ENCODE measurements around the gene PROK1. TPM values are rescaled to one million over a fixed set of nuclear protein-coding genes. Genes with fewer than 3 reads are reported as not detected.

The PROK1 gene
- total RNA-seq, 2 experiments from 2014 or later: not detected

DNA sequence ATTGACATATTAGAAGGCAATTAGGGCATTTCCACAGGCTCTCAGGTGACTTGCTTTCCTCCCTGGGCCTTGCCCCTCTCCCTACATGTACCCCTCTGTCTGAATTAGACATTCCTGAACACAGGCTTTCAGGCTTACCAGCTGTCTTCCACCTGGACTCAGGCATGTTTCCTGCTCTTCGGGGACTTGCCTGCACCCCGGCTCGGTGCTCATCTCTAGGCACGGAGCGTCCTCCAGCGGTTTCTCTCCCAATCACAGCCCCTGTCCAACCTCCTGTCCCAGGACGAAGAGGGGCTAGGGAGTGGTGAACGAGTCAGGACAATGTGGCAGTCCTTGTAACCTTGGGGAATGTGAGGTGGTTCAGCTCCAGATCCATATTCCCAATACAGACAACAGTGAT, 4.2 kb downstream of the PROK1 start:
- CTCF ChIA-PET: interaction anchor here (1.0 to 3.6 kb wide), 4 partner anchors 41 to 247 kb away, joined by 3 to 18 read pairs (median 6); no protein-coding TSS in a partner anchor
- Mint-ChIP-seq H3K27ac (no peak overlapping the region), H3K27me3 (peaks cover 6% of the 10 kb centered on the region), H3K4me3 (no peak overlapping the region), H3K9me3 (no peaks in the 10 kb centered on the region), H3K4me1 (ENCODE audit: low read depth) (no peaks in the 10 kb centered on the region), H3K36me3 (no peaks in the 10 kb centered on the region)
- DNase-seq: no peak
- intact Hi-C loops (cut with micrococcal nuclease): no loop called here
- POLR2A ChIA-PET: no interaction called here

GRCh38 chr1:110457206-110457605, 6.3 kb downstream of the PROK1 start:
- H3K27ac Mint-ChIP-seq: no peak overlapping the region
- no peak for DNase-seq
- POLR2A ChIA-PET: no interaction called here
- H3K4me1 Mint-ChIP-seq (ENCODE audit: low read depth): no peaks in the 10 kb centered on the region
- peaks cover 2% of the 10 kb centered on the region for H3K27me3 Mint-ChIP-seq
- intact Hi-C loops (cut with micrococcal nuclease): no loop called here
- H3K4me3 Mint-ChIP-seq: no peak overlapping the region
- no peaks in the 10 kb centered on the region for H3K36me3 Mint-ChIP-seq
- CTCF ChIA-PET: interaction anchor here (1.8 to 4.7 kb wide), 2 partner anchors 39 to 44 kb away, joined by 6 to 152 read pairs; partner anchors contain the start of gene LAMTOR5
- no peaks in the 10 kb centered on the region for H3K9me3 Mint-ChIP-seq

DNA sequence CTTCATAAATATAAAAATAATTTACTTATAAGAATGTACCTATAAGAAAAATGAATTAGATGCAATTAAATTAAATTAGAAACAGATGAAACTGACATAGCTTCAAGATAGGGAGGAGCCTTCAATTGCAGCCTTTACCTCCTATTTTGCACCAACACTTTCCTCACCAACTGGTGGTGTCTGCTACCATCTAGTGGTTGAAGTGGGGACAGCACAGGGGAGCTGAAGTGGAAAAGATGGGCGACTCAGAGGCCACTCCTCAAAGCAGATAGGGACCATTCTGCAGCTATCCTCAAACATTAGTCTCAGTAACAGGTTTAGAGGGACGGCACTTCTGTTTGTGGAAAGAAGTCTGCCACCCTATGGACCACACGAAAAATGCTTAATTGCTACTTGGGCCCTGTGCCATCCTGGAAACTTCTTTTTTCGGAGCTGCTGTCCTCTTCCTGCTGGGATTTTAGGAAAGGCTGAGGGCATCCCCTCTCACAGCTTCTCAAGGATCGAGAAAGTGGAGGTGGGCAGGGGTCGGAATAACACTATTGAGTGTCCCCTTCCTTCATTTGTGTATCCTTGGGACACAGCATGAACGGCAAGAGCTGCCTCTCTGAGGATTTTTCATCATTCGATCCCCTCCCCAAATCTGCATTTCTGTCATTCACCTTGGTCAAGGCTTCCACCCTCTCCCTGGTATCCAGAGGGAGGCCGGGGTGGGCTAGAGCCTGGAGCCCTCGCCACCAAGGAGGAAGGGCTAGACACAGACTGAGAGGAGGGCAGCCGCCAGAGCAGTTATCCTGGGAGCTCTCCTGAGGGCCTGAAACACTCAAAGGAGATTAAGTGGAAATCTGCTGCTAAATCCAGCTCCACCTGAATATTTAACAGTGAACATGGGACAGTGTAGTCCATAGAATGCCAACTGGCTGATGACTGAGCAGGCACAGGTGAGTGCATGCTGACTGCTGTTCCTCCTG, 9.6 kb downstream of the PROK1 start:
- CTCF ChIA-PET: interaction anchor here (0.6 to 4.7 kb wide), 73 partner anchors 8 to 821 kb away, joined by 3 to 152 read pairs (median 4); partner anchors contain the start of genes KCNC4, LAMTOR5, RBM15 and STRIP1
- Mint-ChIP-seq H3K27me3 (no peaks in the 10 kb centered on the region), H3K4me3 (no peak overlapping the region), H3K36me3 (no peaks in the 10 kb centered on the region), H3K27ac (no peak overlapping the region), H3K9me3 (no peaks in the 10 kb centered on the region), H3K4me1 (ENCODE audit: low read depth) (no peaks in the 10 kb centered on the region)
- DNase-seq: peak; percentile 88
- POLR2A ChIA-PET: interaction anchor here (0.6 to 1.6 kb wide), 5 partner anchors 48 to 264 kb away, joined by 3 to 7 read pairs (median 3); no protein-coding TSS in a partner anchor
- intact Hi-C loops (cut with micrococcal nuclease): loop anchor here (1.0 to 10.0 kb wide), 6 partner anchors 37 to 263 kb away; no protein-coding TSS in a partner anchor

GRCh38 chr1:110462093-110462492, 11.1 kb downstream of the PROK1 start:
- H3K27me3 Mint-ChIP-seq: no peaks in the 10 kb centered on the region
- intact Hi-C loops (cut with micrococcal nuclease): loop anchor here (5.0 to 10.0 kb wide), 2 partner anchors 35 to 147 kb away; no protein-coding TSS in a partner anchor
- DNase-seq: no peak
- no peak overlapping the region for H3K27ac Mint-ChIP-seq
- CTCF ChIA-PET: interaction anchor here (1.2 to 4.8 kb wide), 5 partner anchors 34 to 265 kb away, joined by 3 to 98 read pairs (median 26); partner anchors contain the start of gene KCNC4
- no peaks in the 10 kb centered on the region for H3K9me3 Mint-ChIP-seq
- H3K4me3 Mint-ChIP-seq: no peak overlapping the region
- POLR2A ChIA-PET: no interaction called here
- no peaks in the 10 kb centered on the region for H3K36me3 Mint-ChIP-seq
- H3K4me1 Mint-ChIP-seq (ENCODE audit: low read depth): no peaks in the 10 kb centered on the region

GRCh38 chr1:110462964-110463363, 12.0 kb downstream of the PROK1 start:
- H3K4me1 Mint-ChIP-seq (ENCODE audit: low read depth): no peaks in the 10 kb centered on the region
- POLR2A ChIA-PET: no interaction called here
- intact Hi-C loops (cut with micrococcal nuclease): loop anchor here (5.0 to 10.0 kb wide), 2 partner anchors 34 to 148 kb away; no protein-coding TSS in a partner anchor

DNA sequence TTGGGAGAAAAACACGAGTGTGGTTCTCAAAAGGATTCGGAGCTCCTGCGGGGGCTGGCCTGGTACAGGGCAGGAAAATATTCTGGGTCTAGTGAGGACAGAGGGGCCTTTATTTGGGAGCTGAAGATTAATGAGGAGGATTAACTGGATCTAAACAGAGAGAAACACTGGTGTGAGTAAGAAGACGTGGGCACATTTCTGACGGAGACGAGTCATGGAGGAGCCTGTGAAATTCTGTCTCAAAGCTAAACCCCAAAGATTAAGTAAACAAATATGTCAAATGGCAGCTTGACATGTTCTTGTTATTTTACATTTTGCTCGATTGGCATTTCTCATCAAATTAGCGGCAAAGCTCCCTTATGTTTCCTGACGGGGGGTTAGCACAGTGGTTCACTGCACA, 12.8 kb downstream of the PROK1 start:
- Mint-ChIP-seq H3K4me3 (no peak overlapping the region), H3K27me3 (no peaks in the 10 kb centered on the region), H3K27ac (no peak overlapping the region), H3K4me1 (ENCODE audit: low read depth) (no peaks in the 10 kb centered on the region), H3K36me3 (no peaks in the 10 kb centered on the region), H3K9me3 (no peaks in the 10 kb centered on the region)
- POLR2A ChIA-PET: no interaction called here
- DNase-seq: no peak
- intact Hi-C loops (cut with micrococcal nuclease): loop anchor here (5.0 to 10.0 kb wide), 2 partner anchors 34 to 149 kb away; no protein-coding TSS in a partner anchor
- CTCF ChIA-PET: interaction anchor here (1.0 to 4.8 kb wide), 8 partner anchors 32 to 267 kb away, joined by 3 to 29 read pairs (median 12); no protein-coding TSS in a partner anchor

More at GRCh38 chr1:110462964-110463363, 12.0 kb downstream of the PROK1 start:
- Mint-ChIP-seq H3K36me3 (no peaks in the 10 kb centered on the region), H3K27me3 (no peaks in the 10 kb centered on the region), H3K27ac (no peak overlapping the region), H3K9me3 (no peaks in the 10 kb centered on the region), H3K4me3 (no peak overlapping the region)
- CTCF ChIA-PET: interaction anchor here (1.2 to 4.8 kb wide), 7 partner anchors 33 to 266 kb away, joined by 3 to 29 read pairs (median 15); no protein-coding TSS in a partner anchor
- DNase-seq: no peak

- H3K9me3 Mint-ChIP-seq: no peaks in the 10 kb centered on the region
- CTCF ChIA-PET: interaction anchor here (1.0 to 4.8 kb wide), 7 partner anchors 32 to 267 kb away, joined by 3 to 29 read pairs (median 9); no protein-coding TSS in a partner anchor
These were observed 13.4 kb downstream of the PROK1 start for GRCh38 chr1:110464340-110464739.

GRCh38 chr1:110465038-110465813, 14.3 kb downstream of the PROK1 start:
- Mint-ChIP-seq H3K4me3 (no peak overlapping the region), H3K27ac (no peak overlapping the region), H3K4me1 (ENCODE audit: low read depth) (no peaks in the 10 kb centered on the region), H3K36me3 (no peaks in the 10 kb centered on the region), H3K9me3 (no peaks in the 10 kb centered on the region), H3K27me3 (no peaks in the 10 kb centered on the region)
- POLR2A ChIA-PET: no interaction called here
- intact Hi-C loops (cut with micrococcal nuclease): loop anchor here (10.0 kb wide), 1 partner anchor 150 kb away; no protein-coding TSS in a partner anchor
- no peak for DNase-seq
- CTCF ChIA-PET: interaction anchor here (0.8 to 4.8 kb wide), 4 partner anchors 31 to 262 kb away, joined by 4 to 29 read pairs (median 16); no protein-coding TSS in a partner anchor

More at GRCh38 chr1:110464340-110464739, 13.4 kb downstream of the PROK1 start:
- H3K36me3 Mint-ChIP-seq: no peaks in the 10 kb centered on the region
- no peak for DNase-seq
- H3K4me3 Mint-ChIP-seq: no peak overlapping the region
- no peaks in the 10 kb centered on the region for H3K4me1 Mint-ChIP-seq (ENCODE audit: low read depth)
- no peaks in the 10 kb centered on the region for H3K27me3 Mint-ChIP-seq
- no peak overlapping the region for H3K27ac Mint-ChIP-seq
- intact Hi-C loops (cut with micrococcal nuclease): loop anchor here (5.0 to 10.0 kb wide), 2 partner anchors 33 to 150 kb away; no protein-coding TSS in a partner anchor
- POLR2A ChIA-PET: no interaction called here

GRCh38 chr1:110465814-110466380, 14.9 kb downstream of the PROK1 start:
- ChIA-PET CTCF (interaction anchor here (0.6 to 4.8 kb wide), 4 partner anchors 30 to 300 kb away, joined by 4 to 29 read pairs (median 16); no protein-coding TSS in a partner anchor), POLR2A (no interaction called here)
- no peaks in the 10 kb centered on the region for H3K27me3 Mint-ChIP-seq
- DNase-seq: no peak
- no peaks in the 10 kb centered on the region for H3K36me3 Mint-ChIP-seq
- no peak overlapping the region for H3K27ac Mint-ChIP-seq
- H3K4me3 Mint-ChIP-seq: no peak overlapping the region
- H3K4me1 Mint-ChIP-seq (ENCODE audit: low read depth): no peaks in the 10 kb centered on the region
- intact Hi-C loops (cut with micrococcal nuclease): loop anchor here (10.0 kb wide), 1 partner anchor 151 kb away; no protein-coding TSS in a partner anchor
- no peaks in the 10 kb centered on the region for H3K9me3 Mint-ChIP-seq

- H3K4me3 Mint-ChIP-seq: no peak overlapping the region
- DNase-seq: no peak
- H3K27ac Mint-ChIP-seq: no peak overlapping the region
- H3K9me3 Mint-ChIP-seq: no peaks in the 10 kb centered on the region
- no peaks in the 10 kb centered on the region for H3K4me1 Mint-ChIP-seq (ENCODE audit: low read depth)
- H3K27me3 Mint-ChIP-seq: peaks cover 3% of the 10 kb centered on the region
- ChIA-PET CTCF (interaction anchor here (1.6 to 4.8 kb wide), 5 partner anchors 11 to 263 kb away, joined by 4 to 29 read pairs (median 15); no protein-coding TSS in a partner anchor), POLR2A (no interaction called here)
- intact Hi-C loops (cut with micrococcal nuclease): loop anchor here (10.0 kb wide), 1 partner anchor 152 kb away; no protein-coding TSS in a partner anchor
- H3K36me3 Mint-ChIP-seq: no peaks in the 10 kb centered on the region
These were observed 15.8 kb downstream of the PROK1 start for GRCh38 chr1:110466646-110467280.

DNA sequence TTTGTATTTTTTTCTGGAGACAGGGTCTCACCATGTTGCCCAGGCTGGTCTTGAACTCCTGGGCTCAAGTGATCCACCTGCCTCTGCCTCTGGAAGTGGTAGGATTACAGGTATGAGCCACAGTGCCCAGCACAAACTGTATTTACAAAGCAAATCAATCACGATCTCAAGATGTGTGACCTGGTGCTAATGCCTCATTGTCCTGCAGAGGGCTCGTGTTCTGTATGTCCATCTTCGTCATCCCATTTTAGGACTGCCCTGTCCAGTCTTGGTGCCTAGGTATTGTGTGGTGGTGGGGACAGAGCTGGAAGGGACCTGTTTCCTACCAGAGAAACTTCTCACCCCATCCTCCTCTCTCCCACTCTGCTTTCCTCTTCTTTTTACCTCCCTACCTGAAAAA, 20.2 kb downstream of the PROK1 start:
- no peak for DNase-seq
- intact Hi-C loops (cut with micrococcal nuclease): no loop called here
- H3K27me3 Mint-ChIP-seq: peaks cover 3% of the 10 kb centered on the region
- ChIA-PET CTCF (no interaction called here), POLR2A (no interaction called here)
- H3K4me3 Mint-ChIP-seq: no peak overlapping the region
- no peaks in the 10 kb centered on the region for H3K36me3 Mint-ChIP-seq
- H3K9me3 Mint-ChIP-seq: no peaks in the 10 kb centered on the region
- H3K4me1 Mint-ChIP-seq (ENCODE audit: low read depth): no peaks in the 10 kb centered on the region
- H3K27ac Mint-ChIP-seq: no peak overlapping the region

Data from activated CD4-positive, alpha-beta memory T cell treated with anti-CD3 and anti-CD28 coated beads for 36 hours (primary cell).